GM12892 (cell line): ENCODE results near the gene TOR4A.

Experiments
- DNase-seq: peaks from one replicate; pipeline ENCODE4 v3.0.0; 2011; ENCODE audit not compliant: insufficient read length
- FAIRE-seq: peaks from 2 replicates; lab custom pipeline; 2011; peaks lifted over from hg19 to GRCh38; lab: Jason Lieb, UNC
- POLR2A ChIP-seq: IDR thresholded peaks from 2 replicates; pipeline ENCODE4 v1.6.1; 2011; ENCODE audit warnings: low read depth, low read length, control low read depth
- POLR2AphosphoS5 ChIP-seq: IDR thresholded peaks from 2 replicates; pipeline ENCODE4 v1.6.1; 2011; ENCODE audit warnings: low read depth, low read length, control low read depth
- TAF1 ChIP-seq: IDR thresholded peaks from 2 replicates; pipeline ENCODE4 v1.6.1; 2011; ENCODE audit warnings: low read depth, mild to moderate bottlenecking, control low read depth, low read length, borderline replicate concordance

TOR4A gene

DNA sequence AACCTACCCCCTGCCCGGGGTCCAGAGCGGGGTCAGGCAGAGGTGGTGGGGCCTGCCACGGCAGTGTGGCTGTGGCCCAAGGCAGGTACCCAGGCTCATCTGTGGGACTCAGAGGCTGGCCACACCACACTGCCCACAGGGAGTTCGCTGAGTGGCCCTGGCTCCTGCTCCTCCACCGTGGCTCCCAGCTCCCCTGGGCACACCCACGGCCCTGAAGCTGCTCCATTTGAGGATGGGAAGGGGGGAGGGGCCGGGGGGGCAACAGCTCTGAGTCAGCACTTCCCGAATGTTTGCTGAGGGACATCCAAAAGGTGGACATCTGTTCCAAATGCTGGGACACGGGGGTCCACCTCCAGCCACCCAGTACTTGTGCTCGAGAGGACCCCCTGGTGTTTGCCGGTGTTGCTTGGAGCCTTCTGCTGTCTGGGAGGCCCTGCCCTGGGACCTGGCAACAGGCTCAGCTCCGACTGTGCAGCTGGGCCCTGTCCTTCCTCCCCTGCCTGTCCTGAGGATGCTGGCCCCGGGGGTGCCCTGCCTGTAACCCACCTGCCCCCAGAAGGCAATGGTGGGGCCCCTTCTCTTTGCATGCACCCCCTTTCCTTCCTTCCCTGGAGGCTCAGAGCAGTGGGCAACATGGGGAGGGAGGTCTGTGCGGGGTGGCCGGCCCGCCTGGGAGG is 27.0 kb downstream of the TOR4A start:
- FAIRE-seq (no peak), DNase-seq (no peak)
- TF ChIP-seq TAF1 (no peak), POLR2A (no peak), POLR2AphosphoS5 (no peak)

DNA sequence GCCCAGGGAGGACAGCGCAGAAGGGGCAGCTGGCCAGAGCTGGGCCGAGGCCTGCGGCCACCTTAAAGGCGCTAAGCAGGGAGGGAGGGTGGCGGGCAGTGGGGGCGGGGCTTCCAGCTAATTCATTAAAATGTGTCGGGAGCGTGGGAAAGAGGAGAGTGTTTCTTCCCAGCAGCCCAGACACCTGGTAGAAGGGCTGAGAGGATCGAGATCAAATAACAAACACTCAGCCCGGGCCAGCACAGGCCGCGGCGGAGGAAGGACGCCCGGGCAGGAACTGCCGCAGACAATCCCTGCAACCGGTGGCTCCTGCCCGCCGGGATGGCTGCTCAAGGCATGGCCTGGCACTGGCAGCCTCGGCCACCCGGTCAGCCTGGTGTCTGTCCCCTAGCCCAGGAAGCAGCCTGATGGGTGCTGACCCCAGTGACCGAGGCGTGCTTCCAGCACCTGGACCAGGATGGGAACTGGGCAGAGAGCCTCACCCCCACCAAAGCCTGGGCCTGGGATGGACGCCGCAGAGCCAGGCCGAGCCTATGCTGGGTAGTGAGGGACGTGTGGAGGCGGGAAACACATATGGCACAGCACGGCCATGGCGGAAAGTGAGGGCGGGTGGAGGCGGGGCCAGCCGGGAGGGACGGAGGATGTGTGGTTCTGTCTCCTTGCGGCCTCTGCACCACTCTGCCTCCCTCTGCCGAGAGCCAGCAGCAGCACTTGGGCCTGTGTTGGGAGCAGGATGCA is 27.7 kb downstream of the TOR4A start:
- no peak for TF ChIP-seq POLR2A
- TF ChIP-seq TAF1, result no peak
- no peak for TF ChIP-seq POLR2AphosphoS5
- peak; percentile 69 for FAIRE-seq
- no peak for DNase-seq

DNA sequence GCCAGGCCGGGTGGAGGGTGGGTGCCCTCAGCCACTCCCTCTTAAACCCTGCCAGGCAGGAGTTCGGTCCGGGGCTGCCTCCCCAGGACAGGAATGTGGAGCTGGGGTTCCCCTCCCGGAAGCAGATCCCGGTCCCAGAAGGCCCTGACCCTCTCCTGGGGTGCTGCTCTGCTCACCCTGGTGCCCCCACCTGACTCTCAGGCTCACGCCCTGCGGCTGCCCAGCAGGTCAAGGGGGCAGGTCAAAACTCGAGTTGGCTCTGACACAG is 28.2 kb downstream of the TOR4A start:
- FAIRE-seq (peak; percentile 27), DNase-seq (no peak)
- no peak; the same call in 1 of the 2 replicates for TF ChIP-seq POLR2A
- no peak for TF ChIP-seq TAF1
- no peak for TF ChIP-seq POLR2AphosphoS5

DNA sequence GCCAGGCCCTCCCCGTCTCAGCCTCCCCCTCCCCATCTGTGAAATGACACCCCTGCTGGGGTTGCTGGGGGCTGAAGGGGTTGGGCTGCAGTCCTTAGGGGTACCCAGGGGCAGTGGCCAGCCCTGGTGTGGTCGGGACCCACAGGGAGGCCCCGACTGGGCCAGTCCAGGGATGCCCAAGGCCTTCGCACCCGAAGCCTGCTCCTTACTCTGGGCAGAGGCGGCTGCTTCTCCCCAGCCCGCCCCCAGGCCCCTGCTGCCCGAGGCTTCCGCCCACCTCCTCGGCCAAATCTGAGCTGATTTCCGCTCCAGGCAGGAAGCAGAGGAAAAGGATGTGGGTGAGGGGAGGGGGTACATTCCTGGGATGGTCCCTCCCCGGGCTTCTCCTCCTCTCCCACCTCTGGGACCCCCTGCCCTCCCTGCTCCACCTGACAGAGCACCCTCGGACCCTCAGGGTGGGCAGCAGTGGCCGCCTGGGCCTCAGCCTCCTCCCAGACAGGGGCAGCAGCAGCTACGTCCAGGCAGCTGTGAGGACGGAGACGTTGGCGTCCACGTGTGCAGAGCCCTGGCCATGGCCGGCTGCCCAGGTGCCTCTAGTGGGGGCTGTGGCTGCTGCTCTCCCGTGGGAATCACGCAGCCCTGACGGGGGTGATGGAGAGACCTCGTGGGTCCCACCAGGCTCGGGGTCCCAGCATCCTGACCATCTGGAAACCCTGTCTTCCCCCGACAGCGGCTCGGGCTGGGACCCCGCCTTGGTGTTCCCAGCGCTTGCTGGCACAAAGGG is 28.7 kb downstream of the TOR4A start:
- no peak for FAIRE-seq
- no peak for TF ChIP-seq POLR2A
- TF ChIP-seq POLR2AphosphoS5, result no peak
- no peak for TF ChIP-seq TAF1
- DNase-seq, result no peak

DNA sequence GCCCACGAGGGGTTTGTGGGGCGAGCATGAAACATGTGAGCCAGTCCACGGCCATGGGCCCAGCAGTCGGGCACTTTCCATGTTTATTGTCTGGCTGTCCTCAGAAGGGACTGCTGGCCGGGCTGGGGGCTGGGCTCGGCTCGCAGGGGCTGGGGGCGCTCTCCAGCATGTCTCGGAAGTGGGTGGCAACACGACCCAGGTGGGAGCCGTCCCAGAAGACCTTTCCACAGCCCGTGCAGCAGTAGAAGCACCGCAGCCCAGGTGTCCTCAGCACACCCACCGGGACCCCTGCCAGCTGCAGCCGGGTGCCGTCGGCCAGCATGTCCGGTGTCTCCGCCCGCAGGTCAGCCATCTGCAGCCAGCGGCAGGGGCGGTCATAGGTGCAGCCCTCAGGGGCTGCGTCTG is 29.3 kb downstream of the TOR4A start:
- DNase-seq (no peak), FAIRE-seq (no peak)
- TF ChIP-seq TAF1 (no peak), POLR2AphosphoS5 (no peak)

DNA sequence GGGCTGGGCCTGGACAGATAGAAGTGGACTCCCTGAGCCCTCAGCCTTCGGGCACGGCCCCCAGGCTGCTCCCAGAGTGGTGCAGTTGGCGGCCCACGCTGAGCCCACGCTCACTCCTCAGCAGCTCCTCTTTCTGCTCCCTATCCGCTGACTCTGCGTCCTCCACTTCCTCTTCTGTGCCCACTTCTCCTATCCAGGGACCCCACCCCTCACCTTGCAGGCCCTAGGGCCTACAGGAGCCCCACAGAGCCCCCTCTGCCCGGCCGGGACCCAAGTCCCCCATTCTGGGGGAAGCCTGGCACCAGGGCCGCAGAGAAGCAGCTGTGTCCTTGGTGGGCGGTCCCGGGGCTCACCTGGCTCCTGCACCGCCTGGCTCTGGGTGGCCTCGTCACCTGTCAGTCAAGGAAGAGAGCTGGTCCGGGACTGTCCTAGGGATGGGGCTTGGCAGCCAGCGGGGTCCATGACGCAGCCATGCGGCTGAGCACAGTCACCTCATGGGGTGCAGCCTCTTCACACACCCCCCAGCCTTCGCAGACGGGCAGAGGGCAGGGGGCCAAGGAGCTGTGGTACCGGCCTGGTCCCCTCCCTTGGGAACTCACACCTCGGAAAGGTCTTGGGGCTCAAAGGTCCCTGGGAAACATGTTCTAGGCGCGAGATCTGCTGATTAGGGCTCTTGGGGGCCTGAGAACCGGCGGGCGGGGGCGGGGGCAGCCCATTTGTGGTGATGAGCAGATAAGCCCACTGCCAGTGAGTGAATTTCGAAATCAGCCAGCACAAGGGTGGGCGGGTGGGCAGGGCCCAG is 29.9 kb downstream of the TOR4A start:
- no peak for DNase-seq
- no peak for TF ChIP-seq TAF1
- TF ChIP-seq POLR2AphosphoS5, result no peak
- no peak for TF ChIP-seq POLR2A
- FAIRE-seq, result no peak

DNA sequence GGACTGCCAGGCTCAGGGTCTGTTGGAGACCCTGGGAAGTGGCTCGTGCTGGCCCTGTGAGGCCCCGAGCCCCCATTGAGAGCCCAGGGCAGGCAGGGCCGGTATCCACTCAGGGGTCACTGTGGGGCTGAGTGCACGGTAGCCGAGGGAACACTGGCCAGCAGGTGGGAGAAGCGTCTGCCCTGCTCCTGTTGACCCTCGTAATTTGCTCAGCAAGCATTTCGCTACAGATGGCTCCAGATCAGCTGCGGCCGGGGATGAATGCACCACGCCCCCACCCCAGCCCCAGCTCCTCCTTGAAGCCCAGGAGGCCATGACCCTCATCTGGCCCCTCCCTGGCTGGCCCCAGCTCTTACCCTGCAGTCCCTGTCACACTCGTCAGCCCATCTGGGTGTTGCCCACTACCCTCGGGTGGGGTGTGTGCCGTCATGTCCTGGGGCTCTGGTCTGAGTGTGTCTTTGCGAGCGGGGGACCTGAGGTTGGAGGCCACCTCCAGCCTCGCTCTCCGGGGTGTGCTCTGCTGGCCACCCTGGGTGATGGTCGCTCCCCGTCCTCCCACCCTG is 30.6 kb downstream of the TOR4A start:
- DNase-seq (no peak), FAIRE-seq (no peak)
- TF ChIP-seq POLR2A (no peak), TAF1 (no peak), POLR2AphosphoS5 (no peak)

DNA sequence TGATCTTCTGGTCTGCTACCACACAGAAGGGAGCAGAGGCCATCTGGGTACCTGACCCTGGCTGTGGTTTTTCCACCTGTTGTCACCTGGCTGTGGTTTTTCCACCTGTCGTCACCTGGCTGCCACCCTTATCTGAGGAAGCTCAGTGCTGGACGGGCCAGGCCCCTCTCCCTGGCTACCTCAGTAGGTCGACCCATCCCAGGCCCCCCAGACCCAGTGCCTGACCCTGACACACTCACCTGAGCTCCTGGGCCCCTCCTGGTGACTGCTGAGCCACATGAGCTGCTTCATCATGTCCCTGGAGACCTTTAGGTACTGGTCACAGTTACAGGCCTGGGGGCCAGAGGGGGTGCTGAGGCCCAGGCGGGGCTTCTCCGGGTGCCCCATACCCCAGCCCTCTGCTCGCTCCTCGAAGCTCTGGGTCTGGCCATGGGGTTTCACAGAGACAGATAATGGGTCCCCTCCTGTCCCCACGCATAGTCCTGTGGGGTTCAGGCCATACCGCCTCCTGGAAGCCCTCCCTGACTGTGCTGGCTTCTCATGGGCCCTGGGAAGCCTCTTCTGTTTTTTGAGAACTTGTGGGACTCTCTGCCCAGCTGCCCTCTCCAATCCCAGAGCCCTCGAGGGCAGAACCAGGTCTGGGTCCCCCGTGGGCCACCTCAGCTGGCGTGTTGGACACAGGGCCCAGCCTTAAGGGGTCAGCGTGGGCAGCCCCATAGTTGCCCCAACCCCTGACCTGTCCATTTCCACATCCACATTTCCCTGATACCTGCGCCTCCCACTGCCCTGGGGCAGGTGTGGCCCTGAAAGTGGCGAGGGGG is 32.1 kb downstream of the TOR4A start:
- no peak for TF ChIP-seq POLR2A
- TF ChIP-seq POLR2AphosphoS5, result no peak
- no peak for TF ChIP-seq TAF1
- DNase-seq (no peak), FAIRE-seq (no peak)

DNA sequence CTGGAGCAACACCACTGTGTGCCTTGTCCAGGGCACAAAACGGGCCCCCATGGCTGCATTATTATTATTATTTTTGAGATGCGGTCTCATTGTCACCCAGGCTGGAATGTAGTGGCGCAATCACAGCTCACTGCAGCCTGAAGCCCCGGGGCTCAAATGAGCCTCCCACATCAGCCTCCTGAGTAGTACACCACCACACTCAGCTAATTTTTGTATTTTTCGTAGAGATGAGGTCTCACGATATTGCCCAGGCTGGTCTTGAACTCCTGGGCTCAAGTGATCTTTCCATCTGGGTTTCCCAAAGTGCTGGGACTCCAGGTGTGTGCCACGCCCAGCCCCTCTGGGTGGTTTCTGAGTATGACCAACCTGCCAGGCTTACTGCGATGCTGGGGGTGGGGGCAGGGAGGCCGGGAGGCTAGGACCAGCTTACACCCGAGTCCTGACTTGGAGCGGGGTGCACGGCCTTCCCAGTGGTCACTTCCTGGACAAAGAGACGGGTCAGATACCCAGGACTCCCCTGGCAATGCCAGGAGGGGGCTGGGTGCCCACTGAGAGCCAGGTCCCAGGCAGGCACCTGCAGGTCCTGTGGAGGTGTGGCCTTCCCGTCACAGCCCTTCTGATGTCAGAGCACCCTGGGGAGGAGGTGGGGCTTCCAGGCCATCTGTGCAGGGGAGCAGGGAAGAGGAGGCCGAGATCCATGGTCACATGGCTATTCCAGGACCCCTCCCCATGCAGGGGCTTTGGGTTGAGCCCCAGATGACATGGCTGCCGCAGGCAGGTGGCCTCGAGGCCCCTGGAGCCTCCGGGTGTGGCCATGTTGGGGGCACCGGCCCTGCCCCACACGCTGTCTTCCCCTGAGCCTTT is 32.9 kb downstream of the TOR4A start:
- peak; percentile 36 for DNase-seq
- TF ChIP-seq TAF1 (no peak), POLR2AphosphoS5 (no peak), POLR2A (no peak)
- no peak for FAIRE-seq
